GM10266 (cell line): ENCODE data around the gene DYRK1B.

Experiments used
- DNase-seq: peaks from one replicate; pipeline ENCODE4 v3.0.0; 2012; ENCODE audit errors: extremely low spot score
- TF ChIP-seq, protein P1 (sequence below): IDR thresholded peaks from 2 replicates; pipeline ENCODE4 v1.5.1; 2012; ENCODE audit warnings: mild to moderate bottlenecking, low read depth; ENCODE audit not compliant: control insufficient read depth, insufficient read depth; ENCODE audit errors: missing control alignments

The DYRK1B gene

DNA sequence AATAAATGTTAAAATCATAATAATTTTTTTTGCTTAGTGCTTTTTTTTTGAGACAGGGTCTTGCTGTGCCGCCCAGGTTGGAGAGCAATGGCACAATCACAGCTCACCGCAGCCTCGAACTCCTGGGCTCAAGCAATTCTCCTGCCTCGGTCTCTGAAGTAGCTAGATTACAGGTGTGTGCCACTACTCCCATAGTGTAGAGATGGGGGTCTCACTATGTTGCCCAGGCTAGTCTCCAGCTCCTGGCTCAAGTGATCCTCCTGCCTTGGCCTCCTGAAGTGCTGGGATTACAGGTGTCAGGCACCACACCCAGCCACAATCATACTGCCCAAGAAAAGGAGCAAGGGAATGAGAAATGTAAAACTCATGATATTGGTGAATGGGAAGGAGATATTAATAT, 7.1 kb upstream of the DYRK1B start:
- no peak for DNase-seq
- TF ChIP-seq, protein P1, sequence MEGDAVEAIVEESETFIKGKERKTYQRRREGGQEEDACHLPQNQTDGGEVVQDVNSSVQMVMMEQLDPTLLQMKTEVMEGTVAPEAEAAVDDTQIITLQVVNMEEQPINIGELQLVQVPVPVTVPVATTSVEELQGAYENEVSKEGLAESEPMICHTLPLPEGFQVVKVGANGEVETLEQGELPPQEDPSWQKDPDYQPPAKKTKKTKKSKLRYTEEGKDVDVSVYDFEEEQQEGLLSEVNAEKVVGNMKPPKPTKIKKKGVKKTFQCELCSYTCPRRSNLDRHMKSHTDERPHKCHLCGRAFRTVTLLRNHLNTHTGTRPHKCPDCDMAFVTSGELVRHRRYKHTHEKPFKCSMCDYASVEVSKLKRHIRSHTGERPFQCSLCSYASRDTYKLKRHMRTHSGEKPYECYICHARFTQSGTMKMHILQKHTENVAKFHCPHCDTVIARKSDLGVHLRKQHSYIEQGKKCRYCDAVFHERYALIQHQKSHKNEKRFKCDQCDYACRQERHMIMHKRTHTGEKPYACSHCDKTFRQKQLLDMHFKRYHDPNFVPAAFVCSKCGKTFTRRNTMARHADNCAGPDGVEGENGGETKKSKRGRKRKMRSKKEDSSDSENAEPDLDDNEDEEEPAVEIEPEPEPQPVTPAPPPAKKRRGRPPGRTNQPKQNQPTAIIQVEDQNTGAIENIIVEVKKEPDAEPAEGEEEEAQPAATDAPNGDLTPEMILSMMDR = no peak

DNA sequence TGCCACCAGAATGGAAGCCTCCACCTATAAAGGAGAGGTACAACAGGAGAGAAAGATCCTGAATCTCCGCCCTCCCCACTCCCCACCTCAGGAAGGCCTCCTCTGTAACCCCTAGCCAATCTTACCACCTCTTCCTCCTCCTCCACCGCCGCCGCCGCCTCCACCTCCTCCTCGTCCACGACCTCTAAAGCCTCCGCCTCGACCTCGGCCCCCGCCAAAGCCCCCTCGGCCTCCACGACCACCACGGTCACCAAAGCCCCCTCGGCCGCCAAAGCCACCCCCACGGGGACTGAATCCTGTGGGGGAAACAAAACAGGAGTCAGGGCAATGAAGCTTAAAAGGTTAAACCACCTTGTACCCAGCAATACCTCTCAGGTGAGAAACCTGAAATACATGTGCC, 6.5 kb upstream of the DYRK1B start:
- TF ChIP-seq, protein P1 = no peak
- no peak for DNase-seq

DNA sequence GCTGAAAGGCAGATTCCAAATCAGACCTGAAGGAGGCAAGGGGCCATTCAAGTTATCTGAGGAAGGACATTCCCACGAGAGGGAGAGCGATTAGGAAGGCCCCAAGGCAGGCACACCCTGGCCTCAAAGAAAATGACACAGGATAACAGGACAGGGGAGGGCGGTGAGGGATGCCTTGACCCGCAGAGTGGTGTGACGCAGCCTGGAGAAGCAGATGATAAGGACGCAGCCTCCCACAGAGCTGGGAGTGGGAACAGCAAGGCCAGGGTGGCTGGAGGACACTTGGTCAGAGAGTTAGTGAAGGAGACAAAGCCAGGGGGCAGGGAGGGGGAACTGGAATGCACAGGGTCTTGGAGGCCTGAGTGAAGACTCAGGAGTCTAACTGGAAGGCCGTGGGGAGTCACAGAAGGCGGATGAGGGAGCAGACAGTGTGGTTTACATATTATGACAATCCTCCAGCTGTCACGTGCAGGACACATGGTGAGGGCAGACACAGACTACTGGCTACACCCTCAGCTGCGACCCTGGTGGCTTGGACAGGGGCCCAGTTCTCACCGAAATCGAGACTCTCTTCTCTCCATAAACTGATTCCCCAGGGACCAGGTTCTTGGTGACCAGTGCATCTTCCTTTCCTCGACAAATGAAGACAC, 5.8 kb upstream of the DYRK1B start:
- TF ChIP-seq, protein P1 = no peak
- no peak for DNase-seq

DNA sequence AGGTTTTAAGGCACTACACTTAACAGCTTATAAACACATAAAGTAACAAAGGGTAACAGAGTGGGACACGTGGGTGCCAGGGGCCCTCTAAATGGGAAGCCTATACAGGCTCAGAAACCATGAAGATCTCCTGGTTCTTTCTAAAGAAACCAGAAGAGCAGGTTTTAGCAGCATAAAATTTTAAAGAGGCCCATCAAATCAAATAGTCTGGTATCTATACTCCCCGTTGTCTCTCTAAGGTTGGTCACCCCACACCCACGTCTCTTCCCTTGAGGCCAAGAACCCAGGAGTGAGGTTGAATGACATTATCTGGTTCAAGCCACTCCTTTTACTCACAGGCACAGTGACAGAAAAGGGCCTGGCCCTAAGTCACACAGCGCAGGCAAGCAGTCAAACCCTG, 4.6 kb upstream of the DYRK1B start:
- no peak for DNase-seq
- TF ChIP-seq, protein P1 = no peak

DNA sequence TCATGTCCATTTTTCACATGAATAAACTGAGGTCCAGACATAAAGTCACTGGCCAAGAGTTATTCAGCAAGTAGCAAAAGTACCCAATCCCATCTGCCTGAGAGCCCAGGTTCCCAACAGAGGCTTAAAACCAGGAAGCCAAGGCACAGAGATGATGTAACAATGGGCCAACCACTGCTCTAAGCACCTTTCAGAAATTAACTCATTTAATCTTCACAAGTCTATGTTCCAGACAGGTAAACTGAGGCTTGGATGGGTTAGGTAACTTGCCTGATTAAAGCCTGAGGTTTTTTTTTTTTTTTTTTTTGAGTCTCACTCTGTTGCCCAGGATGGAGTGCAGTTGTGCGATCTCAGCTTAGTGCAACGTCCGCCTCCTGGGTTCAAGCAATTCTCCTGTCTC, 4.0 kb upstream of the DYRK1B start:
- TF ChIP-seq, protein P1 = no peak
- DNase-seq = no peak

DNA sequence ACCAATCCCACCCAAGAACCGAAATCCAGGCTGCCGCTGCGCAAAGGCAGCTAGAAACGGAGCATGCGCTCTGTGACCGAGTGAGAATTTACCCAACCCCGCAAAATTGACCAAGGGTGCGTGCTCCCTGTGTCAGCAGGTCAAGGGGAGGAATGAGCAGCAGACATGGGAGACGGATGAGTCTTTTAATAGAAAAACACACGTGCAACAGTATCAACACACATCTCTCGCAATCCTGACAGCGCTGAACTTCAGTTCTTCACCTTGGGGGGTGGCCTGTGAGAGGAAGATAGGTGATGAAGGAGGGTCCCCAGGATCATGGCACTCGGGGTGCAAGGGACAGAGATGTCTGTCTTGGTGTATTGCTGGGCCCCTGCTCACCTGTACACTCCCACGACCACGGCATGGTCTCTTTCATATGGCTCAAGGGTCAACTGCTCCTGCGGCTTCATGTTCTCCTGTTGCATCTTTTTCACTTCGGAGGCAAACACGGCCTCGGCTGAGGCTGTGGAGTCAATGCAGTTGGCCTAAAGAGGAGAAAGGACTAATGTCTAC, 402 bp upstream of the DYRK1B start:
- DNase-seq = no peak

DNA sequence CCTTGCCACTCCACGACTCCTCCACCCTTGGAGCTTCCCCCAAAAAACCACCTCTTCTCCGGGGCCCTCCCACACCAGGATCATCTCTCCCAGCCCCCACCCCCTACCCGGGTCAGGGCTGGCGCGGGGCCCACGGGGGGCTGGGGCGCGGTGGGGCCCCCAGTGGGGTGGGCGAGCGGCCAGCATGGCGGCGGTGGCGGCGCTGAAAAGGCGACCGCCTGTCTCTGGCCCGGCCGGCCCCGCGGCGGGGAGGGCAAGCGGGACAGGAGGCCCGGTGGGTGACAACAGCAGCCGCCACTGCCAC, 850 bp downstream of the DYRK1B start:
- TF ChIP-seq, protein P1 = no peak
- no peak for DNase-seq

More for the DNA sequence above, 402 bp upstream of the DYRK1B start:
- TF ChIP-seq, protein P1 = no peak
